K562 (cell line): ENCODE data around the gene AOC1. TPM values are rescaled to one million over a fixed set of nuclear protein-coding genes. Genes with fewer than 3 reads are reported as not detected.
A peak's percentile ranks its signal among the peaks of the same experiment; 100 is the strongest.

Source experiments
- ATAC-seq: fragments of 200-7000 bp; cut with Tn5 transposase; 3 replicates; pipeline ENCODE4 v1.9.1; 2020; ENCODE audit warnings: moderate library complexity
- BruUV-seq: library from RNA; stranded (reverse); fragments of 400-500 nt; replicated peaks from 2 replicates; lab custom pipeline; 2021; lab: Mats Ljungman, UMichigan
- CTCF ChIA-PET: fragments of 300-600 bp; formaldehyde crosslinking; extraction: SDS; loops from one replicate; lab custom pipeline; 2021; ENCODE audit warnings: low intra/inter-chr PET ratio; lab: Yijun Ruan, JAX
- POLR2A ChIA-PET: fragments of 300-600, 350-650 bp; sonication (Branson Sonifier 250); formaldehyde crosslinking; extraction: SDS; loops from one replicate; lab custom pipeline; 2021; ENCODE audit warnings: antibody characterized with exemption, inconsistent platforms; lab: Yijun Ruan, JAX
- DNase-seq, 4 experiments: peaks; one replicate each; pipeline versions ENCODE4 v3.0.0 to v3.0.0-alpha.2; 2011 to 2018; ENCODE audit warnings: low spot score in 3 of 4, mixed read lengths in 3 of 4; ENCODE audit errors: extremely low read depth in 1 of 4
- FAIRE-seq: peaks from 2 replicates; lab custom pipeline; 2011; peaks lifted over from hg19 to GRCh38; lab: Jason Lieb, UNC
- H2AFZ ChIP-seq: 2 replicates; pipeline ENCODE4 v1.6.0; 2011; ENCODE audit warnings: low read depth, low read length, control low read depth, inconsistent platforms
- H3K27ac ChIP-seq: fragments of 200-600 bp; 3 replicates; pipeline ENCODE4 v1.8.0; 2011; ENCODE audit warnings: low read depth, mild to moderate bottlenecking, control low read depth, inconsistent platforms, low read length, moderate library complexity, mixed read lengths; ENCODE audit errors: extremely low read depth
- H3K27me3 ChIP-seq, 2 experiments: fragments of 300-600 bp in 1 of 2; 2 replicates in 1 of 2; 3 replicates in 1 of 2; pipeline versions ENCODE4 v1.6.0 to v1.8.0; 2011; ENCODE audit warnings: inconsistent platforms in 2 of 2, low read length in 2 of 2, mild to moderate bottlenecking in 1 of 2, mixed read lengths in 1 of 2, moderate library complexity in 1 of 2; ENCODE audit not compliant: control insufficient read depth in 2 of 2, insufficient read depth in 2 of 2
- H3K36me3 ChIP-seq: fragments of 300-600 bp; 3 replicates; pipeline ENCODE4 v1.8.0; 2011; ENCODE audit warnings: mild to moderate bottlenecking, low read length, inconsistent platforms; ENCODE audit not compliant: control insufficient read depth, insufficient read depth
- H3K4me1 ChIP-seq, 2 experiments: fragments of 200-600 bp in 1 of 2; replicated peaks in 1 of 2; 2 replicates in 1 of 2; 3 replicates in 1 of 2; pipeline versions ENCODE4 v1.5.1 to v1.8.0; 2011; ENCODE audit warnings: inconsistent platforms in 2 of 2, low read length in 2 of 2, mild to moderate bottlenecking in 1 of 2, mixed read lengths in 1 of 2, moderate library complexity in 1 of 2; ENCODE audit not compliant: control insufficient read depth in 2 of 2, insufficient read depth in 2 of 2
- H3K4me2 ChIP-seq: 2 replicates; pipeline ENCODE4 v1.6.1; 2011; ENCODE audit warnings: low read length, control low read depth, inconsistent platforms, mixed read lengths; ENCODE audit not compliant: insufficient read depth
- H3K4me3 ChIP-seq: fragments of 200-600 bp; sonication (generic), shearing (Covaris generic); 2 replicates; pipeline ENCODE4 v1.5.1; 2016; ENCODE audit warnings: control low read depth, inconsistent platforms
- H3K79me2 ChIP-seq: fragments of 200-600 bp; 3 replicates; pipeline ENCODE4 v1.8.0; 2011; ENCODE audit warnings: low read length, inconsistent platforms; ENCODE audit not compliant: control insufficient read depth, insufficient read depth
- H3K9ac ChIP-seq, 2 experiments: 2 replicates each; pipeline versions ENCODE4 v1.6.0 to v1.6.1; 2011; ENCODE audit warnings: low read depth in 2 of 2, low read length in 2 of 2, control low read depth in 1 of 2, inconsistent platforms in 1 of 2, mild to moderate bottlenecking in 1 of 2, mixed read lengths in 1 of 2; ENCODE audit not compliant: insufficient read depth in 1 of 2
- H3K9me1 ChIP-seq: one replicate; pipeline ENCODE4 v1.6.0; 2011; ENCODE audit warnings: inconsistent platforms, mild to moderate bottlenecking, low read length, moderate library complexity; ENCODE audit not compliant: control insufficient read depth, insufficient read depth
- H3K9me3 ChIP-seq: replicated peaks from 2 replicates; pipeline ENCODE4 v1.5.1; 2011; ENCODE audit warnings: low read depth, low read length, inconsistent platforms; ENCODE audit not compliant: control insufficient read depth, insufficient read depth
- H4K20me1 ChIP-seq: replicated peaks from 2 replicates; pipeline ENCODE4 v1.6.1; 2011; ENCODE audit warnings: low read length, inconsistent platforms, mixed read lengths; ENCODE audit not compliant: control insufficient read depth, insufficient read depth
- CBX8 ChIP-seq: fragments of 200-600 bp; sonication (generic); IDR thresholded peaks from 2 replicates; pipeline ENCODE4 v1.6.1; 2012; ENCODE audit warnings: borderline replicate concordance, mixed run types, low read depth, mild to moderate bottlenecking, moderate library complexity, mixed read lengths, low read length, control low read depth, inconsistent platforms; ENCODE audit not compliant: poor library complexity, severe bottlenecking; ENCODE audit errors: extremely low read depth
- OTX1 ChIP-seq: fragments of 450-650 bp; formaldehyde crosslinking; IDR thresholded peaks from 2 replicates; pipeline ENCODE4 v1.4.0; 2022; ENCODE audit warnings: mild to moderate bottlenecking
- ZNF146 ChIP-seq: IDR thresholded peaks from one replicate; pipeline ENCODE4 v1.6.1; 2018; ENCODE audit warnings: missing compliant biosample characterization; ENCODE audit not compliant: unreplicated experiment
- ZNF511 ChIP-seq: sonication (generic); formaldehyde crosslinking; IDR thresholded peaks from 2 replicates; pipeline ENCODE4 v1.8.0; 2022; ENCODE audit warnings: mild to moderate bottlenecking, missing genetic modification reagents
- WGBS: fragments of 100-300 bp; shearing (Covaris generic); methylation state at CpG from one replicate; pipeline ENCODE4 v1.1.6; 2016; ENCODE audit warnings: low coverage, mixed read lengths; ENCODE audit not compliant: insufficient coverage; ENCODE audit errors: missing lambda C conversion rate; 5-methylcytosine and 5-hydroxymethylcytosine counted together
- in situ Hi-C: fragments of 300-500 bp; cut with MboI; formaldehyde crosslinking; loops from 4 replicates; pipeline ENCODE4 v1.15.0; 2018; ENCODE audit warnings: inconsistent platforms, mixed read lengths
- intact Hi-C: fragments of 100-400 bp; cut with micrococcal nuclease; formaldehyde crosslinking; loops from 2 replicates; pipeline ENCODE4 v1.14.2; 2022
- polyA plus RNA-seq, 8 experiments: library from polyadenylated mRNA; depleted of rRNA in 4 of 8; stranded (reverse) in 5 of 8; unstranded in 3 of 8; fragments of >200 nt; fragmentation: Nextera tagmentation in 2 of 8; fragmentation: Illumina TruSeq in 1 of 8; extraction: Ambion mirVana in 2 of 8; extraction: Trizol in 1 of 8; gene quantifications; 2 replicates each; pipeline versions ENCODE4 v1.2.1 to v1.2.3, GENCODE V29; 2011 to 2014; ENCODE audit warnings: inconsistent platforms in 1 of 8, missing spikeins in 1 of 8
- total RNA-seq, 7 experiments: library from RNA; depleted of rRNA in 6 of 7; stranded (reverse); fragments of >200 nt in 6 of 7; fragmentation: Illumina TruSeq in 2 of 7; extraction: Trizol in 2 of 7; gene quantifications; 2 replicates each; pipeline versions ENCODE4 v1.2.1 to v1.2.3, GENCODE V29; 2011 to 2021; ENCODE audit warnings: low replicate concordance in 1 of 7
- TF ChIP-seq, protein P1 (sequence below), 3 experiments: IDR thresholded peaks in 2 of 3; conservative IDR thresholded peaks in 1 of 3; 2 replicates each; pipeline ENCODE4 v1.5.1; 2011 to 2012; ENCODE audit warnings: low read length in 3 of 3, mild to moderate bottlenecking in 3 of 3, control low read depth in 2 of 3, improper control_type of control experiment in 1 of 3, inconsistent platforms in 1 of 3, low read depth in 1 of 3, mixed read lengths in 1 of 3, moderate library complexity in 1 of 3; ENCODE audit not compliant: insufficient read depth in 2 of 3

The AOC1 gene
- total and polyA plus RNA-seq, 9 of the 15 experiments (the other 6 are each of a cell fraction or from before 2014, with no cell fraction given) = not detected

DNA sequence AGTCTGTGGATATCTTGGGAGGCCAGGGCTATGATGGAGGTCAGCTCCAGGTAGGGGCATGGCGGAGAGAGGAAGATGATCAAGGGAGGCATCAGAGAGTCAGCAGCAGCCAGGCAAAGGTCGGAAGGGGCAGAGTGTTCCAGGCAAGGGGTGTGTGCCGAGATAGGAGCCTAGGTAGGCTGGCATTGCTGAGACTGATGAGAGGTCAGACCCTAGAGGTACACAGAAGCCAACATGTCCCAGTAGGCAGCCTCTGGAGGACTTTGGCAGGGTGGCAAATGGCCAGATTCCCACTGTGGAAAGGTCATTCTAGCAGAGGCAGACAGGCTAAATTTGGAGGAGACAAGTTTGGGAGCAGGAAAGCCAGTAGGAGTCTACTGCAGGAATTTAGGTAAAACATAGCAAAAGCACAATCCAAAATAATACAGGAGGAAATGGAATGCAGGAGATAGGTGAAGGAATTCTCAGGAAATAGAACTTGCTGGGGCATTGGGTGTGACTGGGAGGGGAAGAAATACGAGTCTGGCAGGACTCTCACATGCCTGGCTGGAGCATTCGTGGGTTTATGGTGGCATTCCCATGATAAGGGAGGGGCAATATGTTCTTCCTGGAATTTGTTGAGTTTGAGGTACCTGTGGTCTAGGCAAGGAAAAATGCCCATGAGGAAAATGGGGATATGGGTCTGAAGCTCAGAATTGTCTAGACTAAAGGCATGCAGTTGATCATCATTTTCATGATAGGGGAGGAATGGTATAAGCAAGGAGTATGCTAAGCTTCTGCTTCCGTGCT lies 26.1 kb upstream of the AOC1 start (continued):
- TF ChIP-seq OTX1 (no peak), CBX8 (no peak)

DNA sequence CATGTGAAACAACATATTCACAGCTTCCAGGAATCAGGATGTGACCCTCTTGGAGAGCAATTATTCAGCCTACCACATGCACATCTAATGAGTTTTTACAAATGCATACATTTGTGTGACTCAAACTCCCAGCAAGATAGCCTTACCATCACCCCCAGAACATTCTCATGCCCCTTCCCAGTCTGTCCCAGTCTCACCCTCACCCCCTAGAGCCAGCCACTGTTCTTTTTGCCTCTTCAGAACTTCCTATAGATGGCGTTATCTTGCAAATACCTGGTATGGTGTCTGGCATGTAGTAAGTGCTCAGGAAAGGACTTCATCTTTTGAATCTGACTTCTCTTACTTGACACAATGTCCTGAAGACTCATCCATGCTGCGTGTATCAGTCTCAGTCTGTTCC lies 23.9 kb upstream of the AOC1 start:
- no peak overlapping the region for H3K9ac ChIP-seq
- no peak overlapping the region for H3K27ac ChIP-seq
- in situ Hi-C loops = no loop called here
- H3K79me2 ChIP-seq = no peaks in the 10 kb centered on the region
- H3K27me3 ChIP-seq = peaks cover 3 to 27% of the 10 kb centered on the region in 2 experiments; a peak in 4 of 5 replicates
- FAIRE-seq = no peak
- CTCF ChIA-PET = no interaction called here
- no peaks in the 10 kb centered on the region for H4K20me1 ChIP-seq
- H3K4me2 ChIP-seq = no peak overlapping the region
- no peak for DNase-seq
- no peaks in the 10 kb centered on the region for H3K36me3 ChIP-seq
- H3K9me1 ChIP-seq = no peaks in the 10 kb centered on the region
- TF ChIP-seq ZNF146 = peak; percentile 54
- TF ChIP-seq, protein P1, sequence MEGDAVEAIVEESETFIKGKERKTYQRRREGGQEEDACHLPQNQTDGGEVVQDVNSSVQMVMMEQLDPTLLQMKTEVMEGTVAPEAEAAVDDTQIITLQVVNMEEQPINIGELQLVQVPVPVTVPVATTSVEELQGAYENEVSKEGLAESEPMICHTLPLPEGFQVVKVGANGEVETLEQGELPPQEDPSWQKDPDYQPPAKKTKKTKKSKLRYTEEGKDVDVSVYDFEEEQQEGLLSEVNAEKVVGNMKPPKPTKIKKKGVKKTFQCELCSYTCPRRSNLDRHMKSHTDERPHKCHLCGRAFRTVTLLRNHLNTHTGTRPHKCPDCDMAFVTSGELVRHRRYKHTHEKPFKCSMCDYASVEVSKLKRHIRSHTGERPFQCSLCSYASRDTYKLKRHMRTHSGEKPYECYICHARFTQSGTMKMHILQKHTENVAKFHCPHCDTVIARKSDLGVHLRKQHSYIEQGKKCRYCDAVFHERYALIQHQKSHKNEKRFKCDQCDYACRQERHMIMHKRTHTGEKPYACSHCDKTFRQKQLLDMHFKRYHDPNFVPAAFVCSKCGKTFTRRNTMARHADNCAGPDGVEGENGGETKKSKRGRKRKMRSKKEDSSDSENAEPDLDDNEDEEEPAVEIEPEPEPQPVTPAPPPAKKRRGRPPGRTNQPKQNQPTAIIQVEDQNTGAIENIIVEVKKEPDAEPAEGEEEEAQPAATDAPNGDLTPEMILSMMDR (IDR thresholded peaks at IDR 0.05 in 2 of 3, conservative IDR thresholded peaks at IDR 0.05 in 1 of 3; ENCODE audit: insufficient read depth in 2 of 3, low read depth in 1 of 3, low read length in 3 of 3) = peak in 2 of 3 experiments; percentile 35 to 41; a peak in 3 of 6 replicates
- TF ChIP-seq ZNF511 = no peak
- POLR2A ChIA-PET = interaction anchor here (0.8 kb wide), 1 partner anchor 19 kb away, joined by 3 read pairs; no protein-coding TSS in a partner anchor
- no peak for ATAC-seq
- H3K4me1 ChIP-seq = peaks cover 5 to 10% of the 10 kb centered on the region in 2 experiments; a peak in 3 of 5 replicates
- no TSS peak for BruUV-seq
- no peak overlapping the region for H2AFZ ChIP-seq
- 2% methylated on average over 2 of the region's 2 CpGs for WGBS
- intact Hi-C loops = no loop called here
- peaks cover 3% of the 10 kb centered on the region; the same call in 1 of the 2 replicates for H3K9me3 ChIP-seq
- H3K4me3 ChIP-seq = no peak overlapping the region
